Germinal center (tissue), 1 donor: Measurements from ENCODE around the gene TSPY4.
"Not testable (repeated sequence)": the region's sequence is repeated elsewhere in the genome, so short reads cannot be mapped to it uniquely, and the experiment has no call there.

Experiments
- DNase-seq: peaks from one replicate; pipeline ENCODE4 v3.0.0; 2012; ENCODE audit warnings: mixed read lengths, low spot score

TSPY4 gene, protein sequence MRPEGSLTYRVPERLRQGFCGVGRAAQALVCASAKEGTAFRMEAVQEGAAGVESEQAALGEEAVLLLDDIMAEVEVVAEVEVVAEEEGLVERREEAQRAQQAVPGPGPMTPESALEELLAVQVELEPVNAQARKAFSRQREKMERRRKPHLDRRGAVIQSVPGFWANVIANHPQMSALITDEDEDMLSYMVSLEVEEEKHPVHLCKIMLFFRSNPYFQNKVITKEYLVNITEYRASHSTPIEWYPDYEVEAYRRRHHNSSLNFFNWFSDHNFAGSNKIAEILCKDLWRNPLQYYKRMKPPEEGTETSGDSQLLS

DNA sequence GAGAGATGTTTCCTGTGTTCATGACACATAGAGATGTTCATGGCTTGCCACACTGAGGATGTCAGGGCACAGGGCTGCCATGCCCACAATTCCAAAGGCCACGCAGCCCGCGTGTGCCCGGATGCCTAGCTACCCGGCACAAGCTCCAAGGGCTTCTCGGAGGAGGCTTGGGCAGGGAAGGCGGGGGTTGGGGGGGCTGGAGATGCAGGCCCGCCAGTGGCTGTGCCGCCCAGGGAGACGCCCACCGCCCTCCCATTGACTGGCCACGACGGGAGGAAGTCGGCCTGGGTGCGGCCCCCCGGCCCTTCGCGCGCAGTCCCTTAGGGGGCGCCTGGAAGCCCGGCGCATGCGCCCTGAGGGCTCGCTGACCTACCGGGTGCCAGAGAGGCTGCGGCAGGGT, at the start of gene TSPY4:
TSPY4 (plus strand) TSS at position 301 of the 400 bp plus-strand sequence; CDS start at position 347, 46 bp downstream.
- DNase-seq: not testable (repeated sequence)

DNA sequence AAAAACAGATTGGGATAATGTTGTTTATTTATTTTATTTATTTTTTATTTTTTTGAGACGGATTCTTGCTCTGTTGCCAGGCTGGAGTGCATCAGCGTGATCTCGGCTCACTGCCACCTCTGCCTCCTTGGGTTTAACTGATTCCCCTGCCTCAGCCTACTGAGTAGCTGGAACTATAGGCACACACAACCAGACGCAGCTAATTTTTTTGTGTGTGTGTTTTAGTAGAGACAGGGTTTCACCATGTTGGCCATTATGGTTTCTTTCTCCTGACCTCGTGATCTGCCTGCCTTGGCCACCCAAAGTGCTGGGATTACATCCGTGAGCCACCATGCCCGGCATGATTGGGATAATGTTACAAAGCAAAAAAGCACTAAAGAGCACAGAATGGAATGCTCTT, 16.3 kb upstream of the TSPY4 start:
- no peak for DNase-seq

DNA sequence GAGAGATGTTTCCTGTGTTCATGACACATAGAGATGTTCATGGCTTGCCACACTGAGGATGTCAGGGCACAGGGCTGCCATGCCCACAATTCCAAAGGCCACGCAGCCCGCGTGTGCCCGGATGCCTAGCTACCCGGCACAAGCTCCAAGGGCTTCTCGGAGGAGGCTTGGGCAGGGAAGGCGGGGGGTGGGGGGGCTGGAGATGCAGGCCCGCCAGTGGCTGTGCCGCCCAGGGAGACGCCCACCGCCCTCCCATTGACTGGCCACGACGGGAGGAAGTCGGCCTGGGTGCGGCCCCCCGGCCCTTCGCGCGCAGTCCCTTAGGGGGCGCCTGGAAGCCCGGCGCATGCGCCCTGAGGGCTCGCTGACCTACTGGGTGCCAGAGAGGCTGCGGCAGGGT, 20.2 kb downstream of the TSPY4 start, which contains the start of gene TSPY8:
TSPY8 (plus strand) TSS at position 301 of the 400 bp plus-strand sequence; CDS start at position 347, 46 bp downstream.
- not testable (repeated sequence) for DNase-seq
